GM23338 (cell line): Measurements from ENCODE around the gene CACNA2D3. TPM values are rescaled to one million over a fixed set of nuclear protein-coding genes. Genes with fewer than 3 reads are reported as not detected.

Experiments used
- ATAC-seq: fragments of 200-7000 bp; cut with Tn5 transposase; 3 replicates; pipeline ENCODE4 v1.9.1; 2020
- DNase-seq: peaks from one replicate; pipeline ENCODE4 v3.0.0-alpha.2; 2015; ENCODE audit warnings: low spot score
- H2AFZ ChIP-seq: fragments of 200-600 bp; sonication (generic); 2 replicates; pipeline ENCODE4 v1.8.0; 2016; ENCODE audit warnings: antibody characterized with exemption, mild to moderate bottlenecking, moderate library complexity
- H3F3A ChIP-seq: fragments of 200-600 bp; sonication (generic); replicated peaks from 2 replicates; pipeline ENCODE4 v1.8.0; 2017; ENCODE audit warnings: antibody characterized with exemption, mixed run types, low read depth
- H3K27ac ChIP-seq: fragments of 200-600 bp; sonication (generic); 2 replicates; pipeline ENCODE4 v1.6.1; 2016; ENCODE audit warnings: low read depth
- H3K27me3 ChIP-seq: fragments of 200-600 bp; sonication (generic); 2 replicates; pipeline ENCODE4 v1.8.0; 2016; ENCODE audit warnings: mild to moderate bottlenecking, mixed run types, moderate library complexity; ENCODE audit not compliant: insufficient read depth
- H3K36me3 ChIP-seq: fragments of 200-600 bp; sonication (generic); 2 replicates; pipeline ENCODE4 v1.8.0; 2016; ENCODE audit warnings: mild to moderate bottlenecking; ENCODE audit not compliant: insufficient read depth
- H3K4me1 ChIP-seq: fragments of 200-600 bp; sonication (generic); 2 replicates; pipeline ENCODE4 v1.8.0; 2016; ENCODE audit warnings: mild to moderate bottlenecking, moderate library complexity; ENCODE audit not compliant: insufficient read depth
- H3K4me2 ChIP-seq: fragments of 200-600 bp; sonication (generic); 2 replicates; pipeline ENCODE4 v1.7.1; 2017; ENCODE audit warnings: mixed run types
- H3K4me3 ChIP-seq: fragments of 200-600 bp; sonication (generic); 2 replicates; pipeline ENCODE4 v1.6.1; 2016; ENCODE audit warnings: mixed run types
- H3K79me2 ChIP-seq: fragments of 200-600 bp; sonication (generic); replicated peaks from 2 replicates; pipeline ENCODE4 v1.8.0; 2017; ENCODE audit warnings: mild to moderate bottlenecking; ENCODE audit not compliant: insufficient read depth
- H3K9me2 ChIP-seq: fragments of 200-600 bp; sonication (generic); 2 replicates; pipeline ENCODE4 v1.8.0; 2017; ENCODE audit not compliant: insufficient read depth
- H4K20me1 ChIP-seq: fragments of 200-600 bp; sonication (generic); replicated peaks from 2 replicates; pipeline ENCODE4 v1.8.0; 2017; ENCODE audit warnings: mild to moderate bottlenecking; ENCODE audit not compliant: insufficient read depth
- H3K27ac Mint-ChIP-seq: 2 replicates; pipeline ENCODE4 v1.8.0; 2020; ENCODE audit warnings: inconsistent platforms, mild to moderate bottlenecking, moderate library complexity, mixed read lengths
- H3K27me3 Mint-ChIP-seq: 3 replicates; pipeline ENCODE4 v1.8.0; 2022; ENCODE audit warnings: low read depth, mild to moderate bottlenecking, moderate library complexity, mixed read lengths, inconsistent platforms; ENCODE audit not compliant: insufficient read depth, poor library complexity
- H3K36me3 Mint-ChIP-seq: 3 replicates; pipeline ENCODE4 v1.8.0; 2021; ENCODE audit warnings: low read depth, mild to moderate bottlenecking, inconsistent platforms, moderate library complexity, mixed read lengths
- H3K4me1 Mint-ChIP-seq: 3 replicates; pipeline ENCODE4 v1.8.0; 2020; ENCODE audit warnings: mild to moderate bottlenecking, inconsistent platforms, mixed read lengths
- H3K4me3 Mint-ChIP-seq: 3 replicates; pipeline ENCODE4 v1.8.0; 2021; ENCODE audit warnings: moderate library complexity, mild to moderate bottlenecking, inconsistent platforms, mixed read lengths
- H3K9me3 Mint-ChIP-seq: 3 replicates; pipeline ENCODE4 v1.8.0; 2020; ENCODE audit warnings: moderate library complexity, mild to moderate bottlenecking, inconsistent platforms, mixed read lengths
- CTCF ChIP-seq, 2 experiments: fragments of 200-600 bp in 1 of 2; sonication (generic) in 1 of 2; conservative IDR thresholded peaks; 2 replicates each; pipeline versions ENCODE4 v1.5.1 to v1.6.1; 2016 to 2017; ENCODE audit warnings: antibody characterized with exemption in 2 of 2, low read depth in 2 of 2, mild to moderate bottlenecking in 2 of 2, moderate library complexity in 1 of 2
- EZH2 ChIP-seq: fragments of 200-600 bp; sonication (generic); IDR thresholded peaks from one replicate; pipeline ENCODE4 v1.8.0; 2017; ENCODE audit warnings: antibody characterized with exemption, mild to moderate bottlenecking, low read depth; ENCODE audit not compliant: unreplicated experiment
- JUNB ChIP-seq: IDR thresholded peaks from one replicate; pipeline ENCODE4 v1.6.1; 2016; ENCODE audit warnings: antibody characterized with exemption; ENCODE audit not compliant: unreplicated experiment
- STAT1 ChIP-seq: IDR thresholded peaks from one replicate; pipeline ENCODE4 v1.6.1; 2016; ENCODE audit warnings: antibody characterized with exemption; ENCODE audit not compliant: unreplicated experiment
- ZNF114 ChIP-seq: fragments of 250-450 bp; sonication (Bioruptor Pico); IDR thresholded peaks from 2 replicates; pipeline ENCODE4 v1.5.0; 2020; ENCODE audit warnings: mild to moderate bottlenecking, moderate library complexity
- ZNF462 ChIP-seq: fragments of 250-450 bp; sonication (Bioruptor Pico); IDR thresholded peaks from 2 replicates; pipeline ENCODE4 v1.5.0; 2020; ENCODE audit warnings: mild to moderate bottlenecking, moderate library complexity
- polyA plus RNA-seq: library from polyadenylated mRNA; unstranded; fragments of >200 nt; fragmentation: Nextera tagmentation; extraction: Ambion mirVana; gene quantifications from 2 replicates; pipeline ENCODE4 v1.2.1, GENCODE V29; 2016
- total RNA-seq: library from RNA; depleted of rRNA; stranded (reverse); fragments of >200 nt; shearing (Covaris generic); gene quantifications from 2 replicates; pipeline ENCODE4 v1.2.3, GENCODE V29; 2014
- TF ChIP-seq, protein P1 (sequence below): IDR thresholded peaks from one replicate; pipeline ENCODE4 v1.6.1; 2018; ENCODE audit warnings: antibody characterized with exemption; ENCODE audit not compliant: unreplicated experiment

CACNA2D3 gene
- total and polyA plus RNA-seq, 2 experiments from 2014 or later, result 2.2 to 2.3 TPM

DNA sequence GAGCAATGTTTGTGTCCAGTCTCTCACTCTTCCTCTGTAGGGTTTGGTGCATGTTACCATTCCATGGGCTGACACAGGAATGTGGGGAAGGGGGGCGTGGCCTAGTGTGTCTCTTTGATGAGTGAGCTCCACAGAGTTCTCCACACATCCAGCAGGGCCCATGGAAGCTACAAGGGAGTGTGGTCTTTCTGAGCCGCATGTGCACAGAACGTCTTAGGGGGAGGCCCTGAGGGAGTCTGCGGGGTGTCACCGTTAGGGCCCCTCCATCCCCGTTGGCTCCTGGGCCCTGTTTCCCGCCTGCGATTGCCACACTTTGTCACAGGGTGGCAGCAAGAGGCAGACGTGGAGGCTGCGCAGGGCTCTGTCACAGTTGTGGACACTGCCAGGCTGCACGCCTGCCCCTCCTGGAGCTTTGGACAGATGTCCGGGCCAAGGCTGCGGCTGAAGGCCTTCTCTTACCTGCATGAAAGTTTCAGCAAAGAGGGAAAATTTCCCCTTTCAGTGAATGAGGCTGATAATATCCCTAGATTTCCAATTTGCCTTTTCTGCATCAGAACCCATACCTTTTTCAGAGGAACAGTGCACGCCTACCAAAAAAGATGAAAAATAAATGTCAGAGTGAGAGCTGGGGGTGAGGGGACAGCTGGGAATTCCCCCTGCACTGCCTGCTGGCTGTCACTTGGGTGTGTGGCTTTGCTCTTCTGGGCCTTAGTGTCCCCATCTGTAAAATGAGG lies 24.3 kb downstream of the CACNA2D3 start:
- ATAC-seq (peak; percentile 98), DNase-seq (peak; percentile 84)
- TF ChIP-seq JUNB (no peak), CTCF (conservative IDR thresholded peaks at IDR 0.05; ENCODE audit: low read depth in 2 of 2) (peak; percentile 70 to 96)
- H3K27me3 Mint-ChIP-seq, result peaks cover 6% of the 10 kb centered on the region
- 0 out of 3 replicates have a peak overlapping the region, but pooled peaks have one; percentile 36 for H3K4me3 Mint-ChIP-seq
- Histone ChIP-seq H3K79me2 (no peaks in the 10 kb centered on the region), H3K4me3 (no peak overlapping the region), H3K27ac (no peak overlapping the region), H2AFZ (peak overlapping the region; percentile 87), H3K27me3 (no peaks in the 10 kb centered on the region), H3K9me2 (0 out of 2 replicates have a peak, but pooled peaks cover 4% of the 10 kb centered on the region), H3K36me3 (no peaks in the 10 kb centered on the region), H3K4me2 (no peak overlapping the region), H4K20me1 (no peaks in the 10 kb centered on the region), H3F3A (no peaks in the 10 kb centered on the region), H3K4me1 (no peaks in the 10 kb centered on the region; the same call in none of the 2 replicates)
- H3K27ac Mint-ChIP-seq, result no peak overlapping the region
- no peaks in the 10 kb centered on the region for H3K36me3 Mint-ChIP-seq
- H3K9me3 Mint-ChIP-seq, result no peaks in the 10 kb centered on the region
- H3K4me1 Mint-ChIP-seq, result peaks cover 5% of the 10 kb centered on the region; the same call in 2 of the 3 replicates

- Histone ChIP-seq H3K4me3 (no peak overlapping the region), H4K20me1 (no peaks in the 10 kb centered on the region), H3K4me1 (no peaks in the 10 kb centered on the region; the same call in none of the 2 replicates), H3K36me3 (no peaks in the 10 kb centered on the region), H3F3A (no peaks in the 10 kb centered on the region), H3K27ac (no peak overlapping the region), H3K4me2 (no peak overlapping the region), H3K27me3 (no peaks in the 10 kb centered on the region), H3K79me2 (no peaks in the 10 kb centered on the region), H3K9me2 (peaks cover 7% of the 10 kb centered on the region; the same call in 1 of the 2 replicates), H2AFZ (no peak overlapping the region)
- peaks cover 8% of the 10 kb centered on the region for H3K27me3 Mint-ChIP-seq
- H3K4me1 Mint-ChIP-seq, result peaks cover 3% of the 10 kb centered on the region; the same call in 1 of the 3 replicates
- no peaks in the 10 kb centered on the region for H3K9me3 Mint-ChIP-seq
- DNase-seq (no peak), ATAC-seq (no peak)
- no peak overlapping the region for H3K27ac Mint-ChIP-seq
- no peak overlapping the region for H3K4me3 Mint-ChIP-seq
- H3K36me3 Mint-ChIP-seq, result no peaks in the 10 kb centered on the region
- TF ChIP-seq EZH2, result no peak
- TF ChIP-seq ZNF114 (CRISPR knock-in tag), result no peak
- TF ChIP-seq, protein P1, sequence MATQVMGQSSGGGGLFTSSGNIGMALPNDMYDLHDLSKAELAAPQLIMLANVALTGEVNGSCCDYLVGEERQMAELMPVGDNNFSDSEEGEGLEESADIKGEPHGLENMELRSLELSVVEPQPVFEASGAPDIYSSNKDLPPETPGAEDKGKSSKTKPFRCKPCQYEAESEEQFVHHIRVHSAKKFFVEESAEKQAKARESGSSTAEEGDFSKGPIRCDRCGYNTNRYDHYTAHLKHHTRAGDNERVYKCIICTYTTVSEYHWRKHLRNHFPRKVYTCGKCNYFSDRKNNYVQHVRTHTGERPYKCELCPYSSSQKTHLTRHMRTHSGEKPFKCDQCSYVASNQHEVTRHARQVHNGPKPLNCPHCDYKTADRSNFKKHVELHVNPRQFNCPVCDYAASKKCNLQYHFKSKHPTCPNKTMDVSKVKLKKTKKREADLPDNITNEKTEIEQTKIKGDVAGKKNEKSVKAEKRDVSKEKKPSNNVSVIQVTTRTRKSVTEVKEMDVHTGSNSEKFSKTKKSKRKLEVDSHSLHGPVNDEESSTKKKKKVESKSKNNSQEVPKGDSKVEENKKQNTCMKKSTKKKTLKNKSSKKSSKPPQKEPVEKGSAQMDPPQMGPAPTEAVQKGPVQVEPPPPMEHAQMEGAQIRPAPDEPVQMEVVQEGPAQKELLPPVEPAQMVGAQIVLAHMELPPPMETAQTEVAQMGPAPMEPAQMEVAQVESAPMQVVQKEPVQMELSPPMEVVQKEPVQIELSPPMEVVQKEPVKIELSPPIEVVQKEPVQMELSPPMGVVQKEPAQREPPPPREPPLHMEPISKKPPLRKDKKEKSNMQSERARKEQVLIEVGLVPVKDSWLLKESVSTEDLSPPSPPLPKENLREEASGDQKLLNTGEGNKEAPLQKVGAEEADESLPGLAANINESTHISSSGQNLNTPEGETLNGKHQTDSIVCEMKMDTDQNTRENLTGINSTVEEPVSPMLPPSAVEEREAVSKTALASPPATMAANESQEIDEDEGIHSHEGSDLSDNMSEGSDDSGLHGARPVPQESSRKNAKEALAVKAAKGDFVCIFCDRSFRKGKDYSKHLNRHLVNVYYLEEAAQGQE, result no peak
- no peak for TF ChIP-seq ZNF462 (CRISPR knock-in tag)
- TF ChIP-seq STAT1, result no peak
Observed at GRCh38 chr3:54150864-54151467, 28.6 kb downstream of the CACNA2D3 start.
